ENCODE data around the gene BIRC6.

DNA sequence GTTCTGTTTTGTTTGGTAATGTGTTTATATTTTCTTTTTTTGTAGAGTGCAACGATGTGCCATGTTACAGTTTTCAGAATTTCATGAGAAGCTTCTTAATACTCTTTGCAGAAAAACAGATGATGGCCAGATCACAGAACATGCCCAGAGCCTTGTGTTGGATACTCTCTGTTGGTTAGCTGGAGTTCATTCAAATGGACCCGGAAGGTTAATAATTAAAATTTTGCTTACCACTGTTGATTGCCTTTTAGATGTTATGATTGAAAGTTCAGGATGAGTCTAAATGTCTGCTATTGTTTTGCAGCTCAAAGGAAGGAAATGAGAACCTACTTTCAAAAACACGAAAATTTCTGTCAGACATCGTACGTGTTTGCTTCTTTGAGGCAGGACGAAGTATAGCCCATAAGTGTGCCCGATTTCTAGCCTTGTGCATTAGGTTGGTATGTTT, 85.2 kb downstream of the BIRC6 start:
- TF ChIP-seq, protein P1, sequence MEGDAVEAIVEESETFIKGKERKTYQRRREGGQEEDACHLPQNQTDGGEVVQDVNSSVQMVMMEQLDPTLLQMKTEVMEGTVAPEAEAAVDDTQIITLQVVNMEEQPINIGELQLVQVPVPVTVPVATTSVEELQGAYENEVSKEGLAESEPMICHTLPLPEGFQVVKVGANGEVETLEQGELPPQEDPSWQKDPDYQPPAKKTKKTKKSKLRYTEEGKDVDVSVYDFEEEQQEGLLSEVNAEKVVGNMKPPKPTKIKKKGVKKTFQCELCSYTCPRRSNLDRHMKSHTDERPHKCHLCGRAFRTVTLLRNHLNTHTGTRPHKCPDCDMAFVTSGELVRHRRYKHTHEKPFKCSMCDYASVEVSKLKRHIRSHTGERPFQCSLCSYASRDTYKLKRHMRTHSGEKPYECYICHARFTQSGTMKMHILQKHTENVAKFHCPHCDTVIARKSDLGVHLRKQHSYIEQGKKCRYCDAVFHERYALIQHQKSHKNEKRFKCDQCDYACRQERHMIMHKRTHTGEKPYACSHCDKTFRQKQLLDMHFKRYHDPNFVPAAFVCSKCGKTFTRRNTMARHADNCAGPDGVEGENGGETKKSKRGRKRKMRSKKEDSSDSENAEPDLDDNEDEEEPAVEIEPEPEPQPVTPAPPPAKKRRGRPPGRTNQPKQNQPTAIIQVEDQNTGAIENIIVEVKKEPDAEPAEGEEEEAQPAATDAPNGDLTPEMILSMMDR (IDR thresholded peaks at IDR 0.05; ENCODE audit: poor library complexity) = no peak
- TF ChIP-seq EZH2phosphoT487 (IDR thresholded peaks at IDR 0.05; ENCODE audit: low read depth, severe bottlenecking, unreplicated experiment) = no peak
